K562 (cell line): Measurements from ENCODE around the gene NEMP1. TPM values are rescaled to one million over a fixed set of nuclear protein-coding genes. Genes with fewer than 3 reads are reported as not detected.

ENCODE experiments used
- CBX1 ChIP-seq: sonication (generic); IDR thresholded peaks from 2 replicates; pipeline ENCODE4 v1.6.1; 2016; ENCODE audit warnings: antibody characterized with exemption, low read depth, mild to moderate bottlenecking
- EGR1 ChIP-seq: fragments of 450-650 bp; conservative IDR thresholded peaks from 2 replicates; pipeline ENCODE4 v1.6.1; 2017; ENCODE audit warnings: mild to moderate bottlenecking
- EP400 ChIP-seq: fragments of 450-650 bp; IDR thresholded peaks from 2 replicates; pipeline ENCODE4 v1.6.1; 2017; ENCODE audit warnings: antibody characterized with exemption, mild to moderate bottlenecking, moderate library complexity
- ESRRA ChIP-seq: fragments of 450-650 bp; IDR thresholded peaks from 2 replicates; pipeline ENCODE4 v1.6.1; 2014; ENCODE audit warnings: low read depth, mild to moderate bottlenecking, moderate library complexity, borderline replicate concordance
- FOXP1 ChIP-seq: sonication (generic); formaldehyde crosslinking; IDR thresholded peaks from 2 replicates; pipeline ENCODE4 v1.8.0; 2022; ENCODE audit warnings: mild to moderate bottlenecking, missing genetic modification reagents
- GABPA ChIP-seq: fragments of 200-800 bp; sonication (Bioruptor generic); conservative IDR thresholded peaks from 2 replicates; pipeline ENCODE4 v1.6.1; 2016; ENCODE audit warnings: low read depth, missing genetic modification characterization, missing compliant biosample characterization
- GATAD2B ChIP-seq: fragments of 450-650 bp; IDR thresholded peaks from 2 replicates; pipeline ENCODE4 v1.6.1; 2017; ENCODE audit warnings: mild to moderate bottlenecking, borderline replicate concordance
- JUND ChIP-seq, 2 experiments: IDR thresholded peaks; 2 replicates in 1 of 2; 3 replicates in 1 of 2; pipeline ENCODE4 v1.6.1; 2011; ENCODE audit warnings: borderline replicate concordance in 2 of 2, low read depth in 2 of 2, low read length in 2 of 2, improper control_type of control experiment in 1 of 2, missing biosample characterization in 1 of 2, missing genetic modification characterization in 1 of 2, missing genetic modification reagents in 1 of 2
- KLF16 ChIP-seq: IDR thresholded peaks from 2 replicates; pipeline ENCODE4 v1.6.1; 2016; ENCODE audit warnings: antibody characterized with exemption
- LARP7 ChIP-seq: fragments of 450-650 bp; IDR thresholded peaks from 2 replicates; pipeline ENCODE4 v1.6.1; 2016
- NR2C2 ChIP-seq, 2 experiments: fragments of 200-800 bp in 1 of 2; sonication (Bioruptor generic) in 1 of 2; sonication (generic) in 1 of 2; formaldehyde crosslinking in 1 of 2; IDR thresholded peaks; 2 replicates each; pipeline versions ENCODE4 v1.6.1 to v1.8.0; 2016 to 2022; ENCODE audit warnings: mild to moderate bottlenecking in 1 of 2, missing compliant biosample characterization in 1 of 2, missing genetic modification characterization in 1 of 2, missing genetic modification reagents in 1 of 2
- PTTG1 ChIP-seq: fragments of 450-650 bp; IDR thresholded peaks from 2 replicates; pipeline ENCODE4 v1.6.1; 2016; ENCODE audit warnings: low read depth, mild to moderate bottlenecking, missing genetic modification characterization, missing compliant biosample characterization
- RBM17 ChIP-seq: fragments of 200-400 bp; formaldehyde crosslinking; IDR thresholded peaks from 2 replicates; pipeline ENCODE4 v1.6.1; 2017; ENCODE audit warnings: low read depth, mild to moderate bottlenecking, low read length, borderline replicate concordance
- RUNX1 ChIP-seq: sonication (generic); IDR thresholded peaks from 2 replicates; pipeline ENCODE4 v1.6.1; 2016; ENCODE audit warnings: antibody characterized with exemption, low read depth
- ZNF780A ChIP-seq: fragments of 250-450 bp; sonication (Bioruptor Pico); IDR thresholded peaks from 2 replicates; pipeline ENCODE4 v1.5.0; 2021; ENCODE audit warnings: mild to moderate bottlenecking
- polyA plus RNA-seq, 8 experiments: library from polyadenylated mRNA; depleted of rRNA in 4 of 8; stranded (reverse) in 5 of 8; unstranded in 3 of 8; fragments of >200 nt; fragmentation: Nextera tagmentation in 2 of 8; fragmentation: Illumina TruSeq in 1 of 8; extraction: Ambion mirVana in 2 of 8; extraction: Trizol in 1 of 8; gene quantifications; 2 replicates each; pipeline versions ENCODE4 v1.2.1 to v1.2.3, GENCODE V29; 2011 to 2014; ENCODE audit warnings: inconsistent platforms in 1 of 8, missing spikeins in 1 of 8
- total RNA-seq, 7 experiments: library from RNA; depleted of rRNA in 6 of 7; stranded (reverse); fragments of >200 nt in 6 of 7; fragmentation: Illumina TruSeq in 2 of 7; extraction: Trizol in 2 of 7; gene quantifications; 2 replicates each; pipeline versions ENCODE4 v1.2.1 to v1.2.3, GENCODE V29; 2011 to 2021; ENCODE audit warnings: low replicate concordance in 1 of 7
- TF ChIP-seq, protein P1 (sequence below): IDR thresholded peaks from 2 replicates; pipeline ENCODE4 v1.6.1; 2011; ENCODE audit warnings: borderline replicate concordance, low read depth, mild to moderate bottlenecking, moderate library complexity, low read length; ENCODE audit not compliant: insufficient read depth, poor library complexity, severe bottlenecking
- TF ChIP-seq, protein P2 (sequence below): fragments of 250-450 bp; sonication (Bioruptor Pico); IDR thresholded peaks from 2 replicates; pipeline ENCODE4 v1.8.0; 2022; ENCODE audit warnings: moderate library complexity, mild to moderate bottlenecking, inconsistent platforms
- TF ChIP-seq, protein P3 (sequence below): sonication (generic); formaldehyde crosslinking; IDR thresholded peaks from 2 replicates; pipeline ENCODE4 v1.8.1; 2023; ENCODE audit warnings: mild to moderate bottlenecking, missing genetic modification reagents
- TF ChIP-seq, protein P4 (sequence below): sonication (generic); formaldehyde crosslinking; IDR thresholded peaks from 2 replicates; pipeline ENCODE4 v1.8.0; 2022; ENCODE audit warnings: missing genetic modification reagents, mild to moderate bottlenecking, borderline replicate concordance

Gene NEMP1
- total and polyA plus RNA-seq, 9 of the 15 experiments (the other 6 are each of a cell fraction or from before 2014, with no cell fraction given), result 9.5 to 82.2 (median 41.2) TPM

DNA sequence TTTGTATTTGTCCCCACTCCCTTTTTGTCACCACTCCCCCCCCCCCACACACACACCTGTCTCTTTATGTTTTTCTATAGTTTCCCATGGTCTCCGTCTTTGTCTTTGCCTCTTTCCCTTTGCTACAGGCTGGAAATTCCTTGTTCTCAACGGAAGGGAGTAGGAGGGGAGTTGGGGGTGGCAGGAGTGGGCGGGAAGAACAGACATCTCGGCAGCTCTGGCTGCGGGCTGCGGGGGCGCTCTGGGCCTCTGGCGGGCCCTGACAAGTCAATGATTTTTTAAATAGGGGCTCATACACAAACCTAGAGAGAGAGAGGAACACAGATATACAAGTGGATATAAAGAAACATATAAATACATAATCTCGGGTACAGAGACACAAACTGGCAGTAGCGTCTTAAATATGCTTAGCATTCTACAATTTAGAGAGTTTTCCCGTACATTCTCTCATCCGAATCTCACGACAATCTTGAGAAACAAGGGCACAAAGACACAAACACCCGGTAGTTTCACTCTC, 8.0 kb upstream of the NEMP1 start (continued):
- TF ChIP-seq, protein P1, sequence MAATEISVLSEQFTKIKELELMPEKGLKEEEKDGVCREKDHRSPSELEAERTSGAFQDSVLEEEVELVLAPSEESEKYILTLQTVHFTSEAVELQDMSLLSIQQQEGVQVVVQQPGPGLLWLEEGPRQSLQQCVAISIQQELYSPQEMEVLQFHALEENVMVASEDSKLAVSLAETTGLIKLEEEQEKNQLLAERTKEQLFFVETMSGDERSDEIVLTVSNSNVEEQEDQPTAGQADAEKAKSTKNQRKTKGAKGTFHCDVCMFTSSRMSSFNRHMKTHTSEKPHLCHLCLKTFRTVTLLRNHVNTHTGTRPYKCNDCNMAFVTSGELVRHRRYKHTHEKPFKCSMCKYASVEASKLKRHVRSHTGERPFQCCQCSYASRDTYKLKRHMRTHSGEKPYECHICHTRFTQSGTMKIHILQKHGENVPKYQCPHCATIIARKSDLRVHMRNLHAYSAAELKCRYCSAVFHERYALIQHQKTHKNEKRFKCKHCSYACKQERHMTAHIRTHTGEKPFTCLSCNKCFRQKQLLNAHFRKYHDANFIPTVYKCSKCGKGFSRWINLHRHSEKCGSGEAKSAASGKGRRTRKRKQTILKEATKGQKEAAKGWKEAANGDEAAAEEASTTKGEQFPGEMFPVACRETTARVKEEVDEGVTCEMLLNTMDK, result peak; percentile 25
- TF ChIP-seq, protein P2, sequence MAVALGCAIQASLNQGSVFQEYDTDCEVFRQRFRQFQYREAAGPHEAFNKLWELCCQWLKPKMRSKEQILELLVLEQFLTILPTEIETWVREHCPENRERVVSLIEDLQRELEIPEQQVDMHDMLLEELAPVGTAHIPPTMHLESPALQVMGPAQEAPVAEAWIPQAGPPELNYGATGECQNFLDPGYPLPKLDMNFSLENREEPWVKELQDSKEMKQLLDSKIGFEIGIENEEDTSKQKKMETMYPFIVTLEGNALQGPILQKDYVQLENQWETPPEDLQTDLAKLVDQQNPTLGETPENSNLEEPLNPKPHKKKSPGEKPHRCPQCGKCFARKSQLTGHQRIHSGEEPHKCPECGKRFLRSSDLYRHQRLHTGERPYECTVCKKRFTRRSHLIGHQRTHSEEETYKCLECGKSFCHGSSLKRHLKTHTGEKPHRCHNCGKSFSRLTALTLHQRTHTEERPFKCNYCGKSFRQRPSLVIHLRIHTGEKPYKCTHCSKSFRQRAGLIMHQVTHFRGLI (CRISPR knock-in tag), result no peak
- TF ChIP-seq RUNX1 (no peak), LARP7 (no peak), EGR1 (peak; percentile 99), PTTG1 (tag) (no peak), EP400 (peak; percentile 48; the same call in 1 of the 2 replicates), KLF16 (0 out of 2 replicates have a peak, but pooled peaks have one; percentile 25), FOXP1 (no peak), GATAD2B (no peak), JUND (IDR thresholded peaks at IDR 0.05; ENCODE audit: borderline replicate concordance, low read depth, low read length) (0 out of 2 replicates have a peak, but pooled peaks have one; percentile 1), JUND (tag; IDR thresholded peaks at IDR 0.05; ENCODE audit: borderline replicate concordance, low read depth, low read length) (no peak), RBM17 (no peak), ZNF780A (CRISPR knock-in tag) (no peak), CBX1 (peak; percentile 12; the same call in 1 of the 2 replicates), GABPA (no peak), ESRRA (no peak), NR2C2 (CRISPR knock-in tag; IDR thresholded peaks at IDR 0.05) (no peak), NR2C2 (tag; IDR thresholded peaks at IDR 0.05) (no peak)
- TF ChIP-seq, protein P3, sequence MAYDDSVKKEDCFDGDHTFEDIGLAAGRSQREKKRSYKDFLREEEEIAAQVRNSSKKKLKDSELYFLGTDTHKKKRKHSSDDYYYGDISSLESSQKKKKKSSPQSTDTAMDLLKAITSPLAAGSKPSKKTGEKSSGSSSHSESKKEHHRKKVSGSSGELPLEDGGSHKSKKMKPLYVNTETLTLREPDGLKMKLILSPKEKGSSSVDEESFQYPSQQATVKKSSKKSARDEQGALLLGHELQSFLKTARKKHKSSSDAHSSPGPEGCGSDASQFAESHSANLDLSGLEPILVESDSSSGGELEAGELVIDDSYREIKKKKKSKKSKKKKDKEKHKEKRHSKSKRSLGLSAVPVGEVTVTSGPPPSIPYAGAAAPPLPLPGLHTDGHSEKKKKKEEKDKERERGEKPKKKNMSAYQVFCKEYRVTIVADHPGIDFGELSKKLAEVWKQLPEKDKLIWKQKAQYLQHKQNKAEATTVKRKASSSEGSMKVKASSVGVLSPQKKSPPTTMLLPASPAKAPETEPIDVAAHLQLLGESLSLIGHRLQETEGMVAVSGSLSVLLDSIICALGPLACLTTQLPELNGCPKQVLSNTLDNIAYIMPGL (CRISPR knock-in tag), result no peak; the same call in 1 of the 2 replicates
- TF ChIP-seq, protein P4, sequence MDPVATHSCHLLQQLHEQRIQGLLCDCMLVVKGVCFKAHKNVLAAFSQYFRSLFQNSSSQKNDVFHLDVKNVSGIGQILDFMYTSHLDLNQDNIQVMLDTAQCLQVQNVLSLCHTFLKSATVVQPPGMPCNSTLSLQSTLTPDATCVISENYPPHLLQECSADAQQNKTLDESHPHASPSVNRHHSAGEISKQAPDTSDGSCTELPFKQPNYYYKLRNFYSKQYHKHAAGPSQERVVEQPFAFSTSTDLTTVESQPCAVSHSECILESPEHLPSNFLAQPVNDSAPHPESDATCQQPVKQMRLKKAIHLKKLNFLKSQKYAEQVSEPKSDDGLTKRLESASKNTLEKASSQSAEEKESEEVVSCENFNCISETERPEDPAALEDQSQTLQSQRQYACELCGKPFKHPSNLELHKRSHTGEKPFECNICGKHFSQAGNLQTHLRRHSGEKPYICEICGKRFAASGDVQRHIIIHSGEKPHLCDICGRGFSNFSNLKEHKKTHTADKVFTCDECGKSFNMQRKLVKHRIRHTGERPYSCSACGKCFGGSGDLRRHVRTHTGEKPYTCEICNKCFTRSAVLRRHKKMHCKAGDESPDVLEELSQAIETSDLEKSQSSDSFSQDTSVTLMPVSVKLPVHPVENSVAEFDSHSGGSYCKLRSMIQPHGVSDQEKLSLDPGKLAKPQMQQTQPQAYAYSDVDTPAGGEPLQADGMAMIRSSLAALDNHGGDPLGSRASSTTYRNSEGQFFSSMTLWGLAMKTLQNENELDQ (CRISPR knock-in tag), result no peak
